ENCODE data around the gene RPS6KA2.

Gene RPS6KA2

DNA sequence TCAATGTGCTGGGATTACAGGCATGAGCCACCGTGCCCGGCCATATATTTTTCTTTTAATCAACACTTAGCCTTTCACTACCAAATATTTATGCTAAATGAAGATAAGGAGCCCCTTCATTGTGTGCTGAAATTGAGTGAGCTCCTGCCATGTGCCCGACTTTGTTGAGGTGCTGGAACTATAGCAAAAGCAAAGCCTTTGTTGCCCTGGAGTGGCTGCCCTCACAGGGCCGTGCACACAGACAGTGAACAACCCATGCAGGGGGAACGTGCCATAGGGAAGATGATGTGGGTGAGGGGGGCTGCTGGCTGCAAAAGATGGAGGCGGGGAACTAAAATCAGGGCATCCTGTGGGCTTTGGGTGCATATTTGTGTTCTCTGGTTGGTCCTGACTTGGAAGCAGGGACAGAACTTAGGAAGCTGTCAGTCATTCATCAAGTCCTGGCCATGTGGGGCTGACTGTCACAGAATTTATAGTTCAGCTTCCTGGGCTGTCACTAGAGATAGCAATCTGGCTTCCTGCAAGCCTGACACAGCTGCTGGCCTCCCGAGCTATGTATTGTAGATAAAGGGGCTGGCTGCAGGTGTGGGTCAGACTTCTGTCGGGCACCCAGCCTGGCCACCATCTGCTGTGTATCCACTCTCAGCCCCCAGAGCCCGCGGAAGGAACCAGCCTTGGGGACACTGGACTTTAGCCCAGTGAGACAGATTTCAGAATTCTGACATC, 187.5 kb downstream of the RPS6KA2 start:
- no peak for DNase-seq

DNA sequence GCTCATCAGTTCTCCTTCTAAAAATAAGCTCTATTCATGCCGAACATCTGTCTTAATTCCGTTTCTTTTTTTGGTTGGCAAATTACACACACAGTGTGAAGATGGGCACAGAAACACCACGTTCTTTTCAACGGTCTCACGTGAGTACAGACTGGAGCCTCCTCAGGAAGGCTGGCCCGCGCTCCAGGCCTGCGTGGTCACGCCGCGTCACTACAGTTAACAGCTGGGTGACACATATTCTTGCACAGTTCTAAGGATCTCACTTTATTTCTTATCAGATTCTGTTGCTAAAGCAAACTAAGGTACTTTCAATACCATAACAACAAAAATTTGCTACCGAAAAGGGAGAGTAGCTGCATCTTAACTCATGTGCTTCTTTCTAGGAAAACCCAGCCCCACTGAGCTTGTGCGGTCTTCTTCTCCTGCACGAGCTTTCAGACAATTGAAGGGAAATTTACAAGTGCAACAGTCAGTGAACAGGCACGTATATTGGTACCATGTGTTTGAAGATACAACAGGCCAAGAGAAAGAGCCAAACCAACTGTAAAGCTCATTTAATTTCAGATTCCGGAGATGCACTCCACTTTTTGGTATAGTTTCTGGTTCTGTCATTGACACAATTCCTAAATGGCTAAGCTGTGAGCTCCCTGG, 188.7 kb downstream of the RPS6KA2 start:
- DNase-seq: no peak

DNA sequence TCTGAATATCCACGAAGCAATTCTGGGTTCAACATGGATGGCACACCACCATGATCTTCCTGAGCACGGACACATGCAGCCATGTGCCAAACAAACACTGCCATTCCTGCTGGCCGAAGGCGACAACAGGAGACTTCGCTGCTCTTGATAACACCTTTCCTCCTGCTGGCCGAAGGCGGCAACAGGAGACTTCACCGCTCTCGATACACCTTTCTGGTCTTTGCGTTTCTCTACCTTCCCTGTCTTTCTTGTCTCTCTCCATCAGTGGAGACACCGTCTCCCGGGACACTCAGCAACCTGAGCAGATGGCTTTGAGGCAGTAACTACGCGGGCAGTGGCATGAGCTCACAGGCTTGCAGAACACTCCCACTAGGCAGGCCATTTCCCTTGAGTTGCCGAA, 189.4 kb downstream of the RPS6KA2 start:
- no peak for DNase-seq

DNA sequence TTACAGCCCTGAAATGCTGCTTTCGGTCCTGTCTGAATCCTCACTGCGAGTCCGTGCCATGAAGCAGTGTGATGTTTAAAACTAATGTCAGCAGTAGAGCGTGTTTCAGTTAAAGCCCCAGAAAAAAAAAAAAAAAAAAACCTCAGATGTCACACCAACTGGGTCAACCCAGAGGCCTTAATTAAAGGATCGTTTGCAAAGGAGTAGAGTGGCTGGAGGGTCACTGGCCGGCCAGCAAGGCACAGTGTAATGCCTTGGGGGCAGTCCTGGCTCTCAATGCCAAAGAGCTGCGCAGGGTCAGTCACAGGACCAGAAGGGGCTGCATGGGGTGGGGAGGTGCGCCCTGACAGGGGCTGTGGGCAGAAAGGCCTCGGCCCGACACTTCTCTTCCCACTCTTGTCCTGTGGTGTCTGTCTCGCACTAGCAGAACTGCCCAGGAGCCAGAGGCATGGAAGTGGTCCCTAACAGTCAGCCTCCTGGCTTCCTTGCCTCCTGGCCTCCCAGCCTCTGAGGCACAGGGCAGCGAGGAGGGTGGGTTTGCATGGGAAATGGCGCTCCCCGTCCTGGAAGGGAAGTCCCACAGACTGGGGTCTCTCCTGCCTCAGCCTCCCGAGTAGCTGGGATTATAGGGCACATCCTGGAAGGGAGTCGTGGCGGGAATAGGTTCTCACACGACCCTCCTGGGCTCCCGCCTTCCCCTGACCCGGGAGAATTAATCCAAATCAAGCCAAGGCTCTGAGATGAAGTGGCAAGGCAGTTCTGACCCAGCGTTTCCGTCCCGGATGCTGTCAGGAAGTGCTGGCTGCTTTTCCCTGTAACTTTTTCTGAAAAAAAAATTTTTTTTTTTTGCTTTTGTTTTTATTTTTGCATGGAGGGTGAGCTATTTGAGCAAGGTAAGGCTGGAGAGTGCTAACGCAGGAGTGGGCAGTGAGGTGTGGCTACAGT, 190.6 kb downstream of the RPS6KA2 start:
- DNase-seq: no peak

DNA sequence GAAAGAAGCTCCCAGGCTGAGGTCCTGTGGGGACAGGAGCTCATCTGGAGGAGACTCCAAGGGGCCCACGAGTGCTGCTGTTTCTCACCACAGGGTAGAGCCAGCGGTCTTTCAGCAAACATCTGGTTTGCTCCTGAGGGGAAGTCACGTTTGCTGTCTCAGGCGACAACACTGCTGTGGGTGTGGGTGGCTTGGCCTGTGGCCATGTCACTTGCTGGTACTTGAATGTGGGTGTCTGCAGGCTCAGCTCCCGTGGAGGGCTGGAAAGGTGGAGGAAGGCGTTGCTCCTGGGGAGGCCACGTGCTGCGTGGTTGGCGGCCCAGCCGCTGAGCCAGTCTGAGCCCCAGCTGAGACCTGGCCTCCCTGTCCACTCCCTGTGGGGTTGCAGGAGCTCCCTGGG, 191.5 kb downstream of the RPS6KA2 start:
- DNase-seq: peak; percentile 12 to 31

DNA sequence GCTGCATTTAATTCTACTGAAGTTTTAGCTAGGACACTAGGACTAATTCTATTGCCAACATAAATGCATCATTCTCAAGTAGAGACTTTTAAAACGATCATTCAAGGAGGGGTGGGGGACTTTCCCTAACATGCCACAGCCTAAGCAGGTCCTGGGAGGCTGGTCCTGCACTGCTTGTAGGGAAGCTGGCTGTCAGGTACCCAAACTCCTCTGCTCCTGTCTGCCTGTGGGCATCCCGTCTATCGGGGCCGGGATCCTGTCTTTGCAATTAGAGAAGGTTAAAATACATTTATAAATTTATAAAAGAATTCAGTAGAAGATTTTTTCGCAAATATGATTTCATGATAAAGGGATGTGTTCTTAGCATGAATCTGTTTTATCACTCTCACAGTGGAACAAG, 192.7 kb downstream of the RPS6KA2 start:
- no peak for DNase-seq

DNA sequence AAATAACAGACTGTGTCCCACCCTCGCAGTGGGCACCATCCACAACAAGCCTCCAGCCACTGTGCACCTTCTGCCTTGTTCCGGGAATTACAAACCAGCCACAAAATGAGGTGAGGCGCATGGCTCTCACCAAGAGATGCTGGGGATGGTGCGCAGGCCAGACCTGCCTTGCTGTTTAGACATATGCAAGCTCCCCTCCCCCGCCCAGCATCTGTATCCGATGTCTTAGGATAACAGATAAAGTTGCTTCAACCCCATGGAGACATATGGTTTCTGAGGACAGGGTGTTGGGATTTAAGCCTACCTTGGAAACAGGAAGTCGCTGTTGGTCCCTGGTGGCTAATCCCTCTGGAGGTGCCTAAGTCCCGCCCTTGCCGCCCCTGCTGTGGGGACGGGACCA, 194.0 kb downstream of the RPS6KA2 start:
- DNase-seq: no peak

DNA sequence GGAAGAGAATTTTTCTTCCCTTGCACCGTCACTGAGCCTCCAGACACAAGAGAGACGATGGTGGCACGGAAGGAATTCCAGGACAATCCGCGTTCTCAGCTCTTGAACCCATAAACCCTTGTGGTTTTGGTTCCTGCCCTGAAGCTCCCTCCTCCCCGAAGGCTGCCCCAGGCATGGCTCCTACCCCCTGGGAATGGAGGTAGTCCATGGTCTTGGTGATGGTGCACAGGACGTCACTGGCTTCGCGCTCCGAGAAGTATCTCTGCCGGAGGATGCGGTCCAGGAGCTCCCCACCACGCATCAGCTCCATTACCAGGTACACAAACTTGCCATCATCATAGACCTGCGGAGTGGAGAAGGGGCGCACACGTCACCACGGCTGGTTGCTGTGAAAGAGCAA, 196.8 kb downstream of the RPS6KA2 start:
- no peak for DNase-seq

DNA sequence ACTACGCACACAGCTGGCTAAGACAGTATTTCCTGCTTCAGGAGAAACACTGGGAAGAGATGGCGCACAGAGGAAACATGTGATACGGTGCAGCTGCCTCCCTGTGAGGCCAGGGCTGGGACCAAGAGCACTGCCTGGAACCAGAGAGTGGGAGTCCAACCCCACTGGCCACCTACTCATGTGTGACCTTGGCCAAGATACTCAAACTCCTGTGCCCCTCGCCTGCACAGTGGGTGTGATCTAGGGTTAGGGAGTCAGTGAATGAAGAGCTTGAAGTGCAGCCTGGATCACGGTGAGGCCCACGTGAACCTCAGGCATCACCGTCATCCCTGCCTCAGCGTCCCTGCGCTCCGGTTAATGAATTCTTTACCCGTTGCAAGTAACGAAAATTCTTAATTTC, 202.6 kb downstream of the RPS6KA2 start:
- no peak for DNase-seq

DNA sequence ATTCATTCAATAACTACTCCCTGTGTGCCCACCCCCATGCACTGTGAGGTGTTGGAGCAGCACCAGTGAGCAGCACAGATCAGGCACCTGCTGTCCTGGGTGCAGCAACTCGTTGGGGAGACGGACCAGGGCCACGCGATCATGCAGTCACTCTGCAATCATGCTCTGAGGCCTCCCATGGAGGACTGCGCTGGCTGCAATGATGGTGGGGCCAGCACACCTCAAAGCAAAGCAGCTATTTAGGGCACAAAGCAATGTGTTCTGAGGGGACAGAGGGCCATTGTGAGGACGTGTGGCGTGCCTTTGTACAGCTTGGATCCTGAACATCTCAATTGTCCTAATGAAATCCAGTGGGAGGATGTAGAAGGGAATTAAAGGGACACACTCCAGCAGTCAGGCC, 203.3 kb downstream of the RPS6KA2 start:
- DNase-seq: no peak

DNA sequence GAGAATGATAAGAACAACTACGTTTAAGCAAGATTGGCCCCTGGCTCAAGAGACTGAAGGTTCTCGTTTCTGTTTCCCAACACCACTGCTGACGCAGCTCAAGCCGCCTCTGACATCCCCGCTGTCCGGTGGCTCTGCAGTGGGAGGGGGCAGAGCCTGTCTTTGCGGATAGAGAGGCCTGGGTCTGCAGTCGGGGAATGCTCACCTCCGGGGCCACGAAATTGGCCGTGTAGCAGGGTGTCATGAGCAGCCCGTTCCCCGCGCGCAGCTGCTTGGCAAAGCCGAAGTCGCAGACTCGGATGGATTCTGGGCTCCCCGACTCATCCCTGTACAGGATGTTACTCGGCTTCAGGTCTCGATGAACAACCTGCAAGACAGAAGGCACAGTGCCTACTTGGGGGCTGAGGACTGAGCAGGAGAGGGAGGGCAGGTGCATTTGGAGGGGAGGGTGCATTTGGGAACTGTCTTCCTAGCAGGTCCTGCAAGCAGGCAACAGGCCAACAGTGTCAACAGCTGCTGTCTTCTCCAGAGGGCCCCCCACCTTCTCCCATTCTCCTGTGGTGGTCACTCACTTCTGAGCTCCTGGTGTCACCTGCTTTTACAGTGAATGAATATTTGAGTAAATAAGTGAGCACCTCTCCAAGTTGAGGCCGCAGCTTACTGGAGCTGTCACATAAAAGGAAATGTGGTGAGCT, 203.9 kb downstream of the RPS6KA2 start:
- no peak for DNase-seq

DNA sequence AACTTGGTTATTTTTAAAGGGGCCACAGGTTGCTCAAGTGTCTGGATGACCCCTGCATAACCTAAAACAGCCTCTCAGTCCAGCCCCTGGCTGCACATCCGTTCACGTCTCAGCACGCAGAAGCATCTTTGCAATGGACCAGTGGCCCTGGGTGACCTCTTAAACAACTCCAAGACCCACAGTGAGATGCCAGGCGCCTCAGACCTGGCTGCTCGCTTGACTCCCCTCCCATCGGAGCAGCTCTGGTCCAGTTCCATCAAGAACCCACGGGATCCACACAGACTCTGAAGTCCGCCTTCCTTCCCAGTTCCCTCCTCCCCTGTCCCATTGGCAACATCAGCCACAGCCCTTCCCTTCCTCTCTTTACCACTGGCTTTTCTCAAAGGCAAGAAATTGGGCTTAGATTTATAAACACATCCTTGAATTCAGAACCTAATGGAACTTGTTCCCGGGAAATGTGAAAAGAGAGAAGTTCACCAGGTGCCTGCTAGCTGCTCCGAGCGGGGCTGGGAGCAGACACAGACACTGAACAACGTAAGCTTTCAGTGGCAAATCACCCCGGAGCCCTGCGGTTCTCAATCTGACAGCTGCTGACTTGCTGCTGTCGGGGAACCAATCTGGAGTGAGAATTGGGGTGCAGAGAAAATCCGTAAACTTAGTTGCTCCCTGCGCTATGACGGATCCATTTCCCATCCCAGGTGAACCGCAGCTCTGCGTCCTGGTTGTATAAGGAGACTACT, 204.7 kb downstream of the RPS6KA2 start:
- no peak for DNase-seq

DNA sequence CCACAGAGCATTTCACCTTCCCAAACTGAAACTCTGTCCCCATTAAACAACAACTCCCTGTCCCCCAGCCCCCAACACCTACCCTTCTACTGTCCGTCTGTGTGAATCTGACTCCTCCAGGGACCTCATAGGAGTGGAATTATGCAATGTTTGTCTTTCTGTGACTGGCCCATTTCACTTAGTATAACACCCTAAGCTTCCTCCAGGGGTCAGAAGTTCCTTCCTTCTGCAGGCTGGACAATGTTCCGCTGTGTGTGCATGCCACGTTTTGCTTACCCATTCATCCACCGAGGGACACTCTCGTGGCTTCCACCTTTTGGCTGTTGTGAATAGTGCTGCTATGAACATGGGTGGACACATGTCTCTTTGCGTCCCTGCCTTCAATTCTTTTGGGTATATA, 206.7 kb downstream of the RPS6KA2 start:
- DNase-seq: no peak

DNA sequence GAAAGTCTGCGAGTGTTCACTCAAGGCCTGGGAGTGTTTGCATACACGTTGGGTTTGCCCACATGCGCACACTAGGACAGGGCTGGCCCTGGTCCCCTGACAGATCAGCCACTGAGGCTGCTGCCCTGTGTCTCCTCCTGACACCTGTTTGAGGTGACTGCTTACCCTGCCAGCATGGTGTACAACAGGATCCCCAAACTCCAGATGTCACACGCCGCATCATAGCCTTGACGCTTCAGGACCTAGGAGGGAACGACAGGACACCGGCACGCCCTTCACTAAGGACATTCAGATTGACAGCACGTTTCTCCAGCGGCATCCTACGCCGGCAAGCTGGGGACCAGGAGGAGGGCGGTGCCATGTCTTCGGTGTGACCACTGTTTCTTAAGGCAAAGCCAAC, 207.3 kb downstream of the RPS6KA2 start:
- DNase-seq: no peak

DNA sequence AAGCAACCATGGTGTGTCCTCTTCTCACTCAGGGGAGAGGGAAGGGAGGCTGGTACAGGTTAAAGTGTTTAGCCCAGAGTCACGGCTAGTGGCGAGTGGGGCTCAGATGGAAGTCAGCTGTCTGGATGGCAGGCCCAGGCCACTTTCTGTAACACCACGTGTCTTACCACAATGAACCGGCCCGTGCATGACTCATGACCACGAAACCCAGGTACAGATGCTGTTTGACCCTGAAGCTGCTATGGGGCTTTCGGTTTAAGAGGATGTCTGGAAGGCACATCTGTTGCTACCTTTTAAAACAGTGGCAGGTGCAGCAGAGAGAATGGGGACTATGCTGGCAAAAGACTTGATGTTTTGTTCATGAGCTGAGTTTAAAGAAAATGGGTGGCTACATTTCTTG, 207.8 kb downstream of the RPS6KA2 start:
- peak; percentile 60 to 68 for DNase-seq

DNA sequence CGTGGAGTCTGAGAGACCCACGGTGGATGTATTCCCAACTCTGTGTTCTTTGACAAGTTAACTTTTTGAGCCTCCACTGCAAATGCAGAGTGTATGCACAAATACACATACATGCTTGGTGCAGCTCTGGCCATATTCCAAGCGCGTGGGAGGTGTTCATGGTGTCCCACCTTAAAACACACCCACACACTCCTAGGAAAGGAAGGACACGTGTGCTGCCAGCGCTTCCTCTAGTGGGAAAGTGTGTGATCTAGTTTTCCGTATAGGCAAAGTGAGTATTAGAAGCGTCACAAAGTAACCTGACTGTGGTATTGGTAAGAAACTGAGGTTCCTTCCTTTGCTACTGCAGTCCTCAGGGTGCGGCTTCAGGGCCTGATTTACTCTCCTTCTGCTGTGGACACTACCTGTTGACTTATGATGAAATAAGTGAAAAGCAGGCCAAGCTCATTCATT, 208.3 kb downstream of the RPS6KA2 start:
- DNase-seq: no peak

DNA sequence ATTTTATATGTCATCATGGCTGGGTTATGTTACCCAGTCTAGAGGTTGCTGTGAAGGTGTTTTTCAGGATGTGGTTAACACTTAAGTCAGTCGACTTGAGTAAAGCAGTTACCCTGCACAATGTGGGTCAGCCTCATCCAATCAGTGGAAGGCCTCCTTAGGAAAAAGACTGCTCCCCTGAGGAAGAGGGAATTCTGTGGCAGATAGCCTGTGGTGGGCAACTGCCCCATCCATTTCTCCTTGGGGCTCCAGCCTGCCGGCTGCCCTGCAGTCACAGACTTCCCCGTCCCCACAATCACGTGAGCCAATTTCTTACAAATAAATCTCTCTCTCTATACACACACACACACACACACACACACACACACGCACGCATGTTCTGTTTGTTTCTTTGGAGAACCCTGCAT, 209.8 kb downstream of the RPS6KA2 start:
- DNase-seq: peak in 1 of 2 experiments; percentile 15

DNA sequence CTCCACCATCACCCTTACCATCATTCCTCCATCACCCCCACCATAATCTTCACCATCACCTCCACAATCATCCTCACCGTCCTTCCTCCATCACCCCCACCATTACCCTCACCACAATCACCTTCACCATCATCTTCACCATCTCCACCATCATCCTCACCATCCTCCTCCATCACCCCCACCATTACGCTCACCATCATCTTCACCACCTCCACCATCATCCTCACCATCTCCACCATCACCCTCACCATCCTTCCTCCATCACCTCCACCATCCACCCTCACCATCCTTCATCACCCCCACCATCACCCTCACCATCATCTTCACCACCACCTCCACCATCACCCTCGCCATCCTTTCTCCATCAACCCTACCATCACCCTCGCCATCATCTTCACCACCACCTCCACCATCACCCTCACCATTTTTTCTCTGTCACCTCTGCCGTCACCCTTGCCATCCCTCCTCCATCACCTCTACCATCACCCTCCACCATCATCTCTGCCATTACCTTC, 211.2 kb downstream of the RPS6KA2 start:
- no peak for DNase-seq

DNA sequence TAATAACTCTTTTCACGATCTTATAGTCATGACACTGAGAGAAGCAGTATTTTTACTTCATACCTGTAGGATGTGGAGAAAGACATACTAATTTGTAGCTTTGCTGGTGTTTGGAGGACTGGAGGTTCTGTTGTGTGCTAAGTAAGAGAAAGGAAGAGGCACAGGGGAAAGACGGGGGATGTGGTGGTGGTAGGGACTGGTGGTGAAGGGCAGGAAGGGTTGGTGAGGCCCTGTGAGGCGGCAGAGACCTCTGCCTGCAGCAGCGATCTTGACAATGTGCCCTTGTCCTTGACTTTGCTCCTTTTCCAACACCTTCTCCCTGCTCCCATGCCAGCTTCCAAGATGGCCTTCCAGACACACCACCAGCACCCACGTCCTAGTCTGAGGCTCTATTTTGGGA, 211.7 kb downstream of the RPS6KA2 start:
- DNase-seq: peak in 1 of 2 experiments; percentile 31

DNA sequence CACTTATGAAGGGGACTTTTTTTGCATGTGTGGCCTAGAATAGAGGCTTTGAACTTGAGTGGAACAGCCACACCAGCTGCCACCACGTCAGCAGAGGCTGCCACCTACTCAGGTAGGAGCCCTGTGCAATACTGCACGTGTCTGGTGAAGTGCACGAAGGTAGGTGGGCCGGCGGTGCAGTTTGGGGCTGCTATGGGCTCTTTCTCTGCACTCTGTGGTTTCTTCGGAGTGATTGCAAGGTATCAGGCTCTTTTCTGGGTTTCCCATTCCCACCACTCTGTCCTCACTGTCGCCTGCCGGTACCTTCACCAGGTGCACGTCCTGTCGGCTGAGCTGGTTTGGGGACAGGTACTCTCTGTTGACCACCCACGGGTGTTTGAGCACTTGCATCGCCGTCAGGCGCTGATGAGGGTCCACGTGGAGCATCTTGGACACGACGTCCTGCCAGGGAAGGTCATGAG, 213.5 kb downstream of the RPS6KA2 start:
- DNase-seq: no peak

DNA sequence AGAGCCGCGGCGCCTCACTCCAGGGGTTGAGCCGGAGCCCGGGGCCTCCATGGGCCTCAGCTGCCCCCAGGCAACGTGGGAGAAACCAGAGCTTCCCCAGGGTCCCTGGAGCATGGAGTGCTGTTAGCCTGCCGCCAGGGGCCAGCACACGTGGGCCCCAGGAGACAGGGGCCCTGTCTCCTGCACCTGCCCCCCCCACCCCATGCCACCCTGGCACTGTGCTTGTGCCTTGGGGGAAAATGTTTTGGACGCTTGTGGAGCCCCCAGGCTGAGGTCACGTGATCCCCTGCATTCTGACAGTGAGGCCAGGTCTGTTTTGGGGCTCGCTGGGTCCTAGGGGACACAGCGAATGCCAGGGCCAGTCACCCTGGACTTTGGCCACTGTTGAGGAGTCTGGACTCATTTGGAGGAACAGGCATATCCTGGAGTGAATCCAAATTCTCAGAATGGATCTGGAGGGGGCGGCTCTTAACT, 214.1 kb downstream of the RPS6KA2 start:
- DNase-seq: no peak

All from activated CD4-positive, alpha-beta T cell treated with anti-CD3 and anti-CD28 coated beads, Interleukin-2, amount 50 U/mL, for 48 hours (primary cell).